Epithelial cell of proximal tubule (primary cell): Measurements from ENCODE around the gene CSNK1A1L. TPM values are rescaled to one million over a fixed set of nuclear protein-coding genes. Genes with fewer than 3 reads are reported as not detected.

Source experiments
- DNase-seq: peaks from one replicate; pipeline ENCODE4 v3.0.0-alpha.2; 2011; ENCODE audit warnings: low read depth
- H3K4me3 ChIP-seq: 2 replicates; pipeline ENCODE4 v1.5.1; 2011; ENCODE audit warnings: low read depth, mild to moderate bottlenecking, low read length
- total RNA-seq: library from RNA; depleted of rRNA; stranded (reverse); fragments of >200 nt; gene quantifications from 2 replicates; pipeline ENCODE4 v1.2.3, GENCODE V29; 2015
- TF ChIP-seq, protein P1 (sequence below): conservative IDR thresholded peaks from 2 replicates; pipeline ENCODE4 v1.5.1; 2012; ENCODE audit warnings: low read depth, mild to moderate bottlenecking, low read length

Gene CSNK1A1L
- total RNA-seq, 1 donor from 2014 or later = not detected

DNA sequence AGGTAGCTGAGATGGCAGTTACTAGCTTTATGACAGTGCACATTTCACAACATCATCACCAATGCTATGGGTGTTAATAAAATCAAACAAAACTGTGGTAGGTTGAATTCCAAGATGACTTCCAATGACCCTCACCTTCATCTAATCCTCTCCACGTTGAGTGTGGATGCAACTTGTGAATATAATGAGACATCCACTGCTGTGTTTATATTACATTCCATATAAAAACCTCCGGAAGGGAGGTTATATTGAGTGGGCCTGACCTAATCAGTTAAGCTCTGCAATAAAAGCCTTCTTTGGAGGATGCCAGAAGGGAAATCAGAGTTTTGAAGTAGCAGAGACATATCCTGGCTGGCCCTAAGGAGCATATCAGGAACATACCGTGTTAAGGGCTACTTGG lies 25.6 kb upstream of the CSNK1A1L start:
- TF ChIP-seq, protein P1, sequence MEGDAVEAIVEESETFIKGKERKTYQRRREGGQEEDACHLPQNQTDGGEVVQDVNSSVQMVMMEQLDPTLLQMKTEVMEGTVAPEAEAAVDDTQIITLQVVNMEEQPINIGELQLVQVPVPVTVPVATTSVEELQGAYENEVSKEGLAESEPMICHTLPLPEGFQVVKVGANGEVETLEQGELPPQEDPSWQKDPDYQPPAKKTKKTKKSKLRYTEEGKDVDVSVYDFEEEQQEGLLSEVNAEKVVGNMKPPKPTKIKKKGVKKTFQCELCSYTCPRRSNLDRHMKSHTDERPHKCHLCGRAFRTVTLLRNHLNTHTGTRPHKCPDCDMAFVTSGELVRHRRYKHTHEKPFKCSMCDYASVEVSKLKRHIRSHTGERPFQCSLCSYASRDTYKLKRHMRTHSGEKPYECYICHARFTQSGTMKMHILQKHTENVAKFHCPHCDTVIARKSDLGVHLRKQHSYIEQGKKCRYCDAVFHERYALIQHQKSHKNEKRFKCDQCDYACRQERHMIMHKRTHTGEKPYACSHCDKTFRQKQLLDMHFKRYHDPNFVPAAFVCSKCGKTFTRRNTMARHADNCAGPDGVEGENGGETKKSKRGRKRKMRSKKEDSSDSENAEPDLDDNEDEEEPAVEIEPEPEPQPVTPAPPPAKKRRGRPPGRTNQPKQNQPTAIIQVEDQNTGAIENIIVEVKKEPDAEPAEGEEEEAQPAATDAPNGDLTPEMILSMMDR = no peak
- no peak for DNase-seq

DNA sequence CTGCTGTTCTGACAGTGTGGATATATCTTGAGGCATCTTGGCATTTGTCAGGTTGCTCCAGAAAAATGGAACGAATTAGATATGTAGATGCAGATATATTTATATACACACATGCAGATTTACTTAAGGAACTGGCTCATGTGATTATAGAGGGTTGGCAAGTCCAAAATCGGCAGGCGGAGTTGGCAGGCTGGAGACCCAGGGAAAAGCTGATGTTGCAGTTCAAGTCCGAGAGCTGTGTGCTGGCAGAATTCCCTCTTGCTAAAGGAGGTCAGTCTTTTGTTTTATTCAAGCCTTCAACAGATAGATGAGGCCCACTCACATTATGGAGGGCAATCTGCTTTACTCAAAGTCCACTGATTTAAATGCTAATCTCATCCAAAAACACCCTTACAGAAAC lies 24.4 kb upstream of the CSNK1A1L start:
- no peak overlapping the region for H3K4me3 ChIP-seq
- no peak for DNase-seq
- TF ChIP-seq, protein P1 = no peak

More for the DNA sequence above, 25.6 kb upstream of the CSNK1A1L start:
- no peak overlapping the region for H3K4me3 ChIP-seq

DNA sequence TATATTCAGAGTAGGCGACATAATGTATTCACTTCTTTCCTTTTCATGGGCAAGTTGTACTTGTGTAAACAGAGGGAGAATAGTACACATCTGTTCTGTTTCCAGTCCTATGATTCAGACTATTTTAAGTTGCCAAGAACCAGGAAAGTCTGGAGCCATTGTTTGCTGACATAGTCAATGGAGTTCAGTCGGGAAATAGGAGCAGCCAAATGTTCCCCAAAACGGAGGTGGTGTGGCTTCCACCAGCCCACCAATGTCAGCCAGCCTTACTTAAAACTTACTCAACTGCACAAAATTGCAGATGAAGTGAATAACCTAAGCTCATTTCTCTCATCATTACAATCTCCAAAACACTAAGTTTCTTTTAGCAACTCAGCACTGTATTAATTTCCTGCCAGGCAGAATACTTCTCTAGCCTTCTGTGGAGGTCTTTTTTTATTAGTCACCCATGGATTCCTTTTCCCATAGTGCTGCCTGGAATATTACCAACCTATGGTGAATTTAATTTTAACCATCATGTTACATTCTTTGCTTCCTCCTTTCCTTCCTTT lies 22.3 kb upstream of the CSNK1A1L start:
- no peak for DNase-seq
- TF ChIP-seq, protein P1 = no peak
- no peak overlapping the region for H3K4me3 ChIP-seq

DNA sequence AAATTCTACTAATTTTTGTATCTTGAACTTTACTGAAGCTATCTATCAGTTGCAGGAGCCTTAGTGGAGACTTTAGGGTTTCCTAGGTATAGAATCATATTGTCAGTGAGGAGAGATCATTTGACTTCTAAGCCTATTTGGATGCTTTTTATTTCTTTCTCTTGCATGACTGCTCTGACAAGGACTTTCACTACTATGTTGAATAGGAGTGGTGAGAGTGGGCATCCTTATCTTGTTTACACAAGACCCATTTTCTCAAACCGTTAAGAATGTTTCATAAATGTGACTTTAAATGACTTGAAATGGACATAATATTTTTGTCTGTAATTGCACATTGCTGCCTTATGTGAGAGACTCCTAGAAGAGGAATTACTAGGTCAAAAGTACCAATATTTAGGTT lies 17.9 kb upstream of the CSNK1A1L start:
- no peak for DNase-seq
- H3K4me3 ChIP-seq = no peak overlapping the region
- TF ChIP-seq, protein P1 = no peak

DNA sequence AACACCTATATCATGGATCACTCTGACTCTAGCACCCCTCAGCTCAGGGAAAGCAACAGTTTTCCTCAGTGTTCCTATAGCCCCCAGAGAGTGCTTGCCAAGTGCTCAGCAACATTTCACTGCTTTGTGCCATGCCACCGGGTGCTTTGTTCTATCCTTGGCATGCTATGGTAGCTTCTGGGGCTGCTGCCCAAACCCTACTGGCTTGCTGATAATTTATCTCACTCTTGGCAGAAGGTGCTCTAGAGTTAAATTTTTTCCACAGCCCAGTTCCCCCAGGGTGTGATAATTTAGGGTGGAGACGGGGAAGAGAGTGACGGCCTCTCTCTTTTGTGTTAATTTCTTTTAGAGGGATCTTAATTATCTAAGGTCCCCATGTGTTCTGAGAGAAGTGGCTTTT lies 12.6 kb upstream of the CSNK1A1L start:
- TF ChIP-seq, protein P1 = no peak
- no peak for DNase-seq

DNA sequence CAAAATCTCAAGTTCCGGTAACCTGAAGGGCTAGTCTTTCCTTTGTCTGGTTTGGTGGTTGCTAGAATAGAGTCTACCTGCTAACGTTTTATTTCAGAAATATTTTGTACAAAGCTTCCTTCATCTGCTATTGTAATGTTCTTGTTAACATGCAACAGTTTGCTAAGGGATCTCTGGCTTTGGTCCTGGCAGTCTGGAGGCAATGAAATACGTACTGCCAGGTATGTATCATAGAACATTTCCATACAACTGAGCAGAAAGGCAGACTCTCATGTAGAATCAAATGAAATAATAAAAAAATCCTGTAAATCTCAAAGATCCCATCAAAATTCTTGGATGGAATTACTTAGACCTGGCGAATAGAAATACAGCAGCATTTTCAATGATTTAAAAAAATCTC lies 8.8 kb upstream of the CSNK1A1L start:
- DNase-seq = no peak
- TF ChIP-seq, protein P1 = no peak

More for the DNA sequence above, 12.6 kb upstream of the CSNK1A1L start:
- H3K4me3 ChIP-seq = no peak overlapping the region

DNA sequence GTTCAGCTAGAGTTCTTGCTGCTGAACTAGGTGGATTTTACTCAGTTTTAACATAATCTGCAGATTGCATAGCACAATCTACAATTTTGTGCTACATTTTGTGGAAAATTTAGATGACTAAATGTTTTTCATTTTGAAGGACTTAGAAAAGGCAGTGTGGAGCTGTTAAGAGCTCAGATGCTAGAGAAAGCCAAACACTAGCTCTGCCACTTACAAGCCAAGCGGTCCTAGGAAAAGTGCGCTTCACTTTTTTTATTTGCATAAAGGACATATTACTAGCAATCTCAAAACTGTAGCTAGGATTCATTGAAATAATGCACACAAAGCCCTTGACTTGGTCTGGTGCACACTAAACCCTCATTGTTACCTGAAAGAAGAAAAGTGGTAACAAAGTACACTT lies 8.1 kb upstream of the CSNK1A1L start:
- H3K4me3 ChIP-seq = no peak overlapping the region
- TF ChIP-seq, protein P1 = no peak
- DNase-seq = no peak

More for the DNA sequence above, 8.8 kb upstream of the CSNK1A1L start:
- no peak overlapping the region for H3K4me3 ChIP-seq
